Body of pancreas (tissue), 4 donors: ENCODE measurements around the gene ZFAND3. TPM values are rescaled to one million over a fixed set of nuclear protein-coding genes. Genes with fewer than 3 reads are reported as not detected.

ENCODE experiments used
- ATAC-seq: fragments of 150-250 bp; one replicate; pipeline ENCODE4 v1.9.1; 2016
- DNase-seq, 4 donors: peaks; one replicate each; pipeline ENCODE4 v3.0.0-alpha.2; 2019
- H3K27ac ChIP-seq, 4 donors: fragments of 200-600 bp; sonication (generic); 1 replicate in 3 of 4; 2 replicates in 1 of 4; pipeline versions ENCODE4 v1.5.1 to v1.6.1; 2016 to 2019; ENCODE audit warnings: mild to moderate bottlenecking in 1 of 4, mixed read lengths in 1 of 4, moderate library complexity in 1 of 4
- H3K27me3 ChIP-seq, 2 donors: fragments of 200-600 bp; sonication (generic); one replicate each; pipeline ENCODE4 v1.6.0; 2016; ENCODE audit warnings: mild to moderate bottlenecking in 1 of 2
- H3K36me3 ChIP-seq, 2 donors: fragments of 200-600 bp; sonication (generic); replicated peaks in 1 of 2; 2 replicates each; pipeline ENCODE4 v1.5.1; 2016; ENCODE audit warnings: low read depth in 2 of 2; ENCODE audit not compliant: insufficient read depth in 1 of 2
- H3K4me1 ChIP-seq: fragments of 200-600 bp; sonication (generic); one replicate; pipeline ENCODE4 v1.6.0; 2016
- H3K4me3 ChIP-seq, 2 donors: fragments of 200-600 bp; sonication (generic); 1 replicate in 1 of 2; 2 replicates in 1 of 2; pipeline ENCODE4 v1.5.1; 2016 to 2019
- H3K9me3 ChIP-seq, 3 donors: fragments of 200-600 bp; sonication (generic); 1 replicate in 2 of 3; 2 replicates in 1 of 3; pipeline ENCODE4 v1.5.1; 2016
- POLR2A ChIP-seq, 3 donors: fragments of 450-650 bp; IDR thresholded peaks; one replicate each; pipeline ENCODE4 v1.6.1; 2016; ENCODE audit warnings: antibody characterized with exemption in 3 of 3, mild to moderate bottlenecking in 2 of 3
- WGBS, 2 donors: methylation state at CpG; one replicate each; pipeline ENCODE4 v1.1.5; 2017; 5-methylcytosine and 5-hydroxymethylcytosine counted together
- intact Hi-C: fragments of 100-400 bp; cut with DNase I; formaldehyde crosslinking; loops from one replicate; pipeline ENCODE4 v1.15.1; 2023
- total RNA-seq, 2 donors: library from RNA; depleted of rRNA; stranded (reverse); fragments of >200 nt; gene quantifications; one replicate each; pipeline ENCODE4 v1.1.0, GENCODE V29; 2016
- TF ChIP-seq, protein P1 (sequence below), 7 experiments: fragments of 450-650 bp in 4 of 7; fragments of 200-600 bp in 3 of 7; sonication (generic) in 3 of 7; IDR thresholded peaks; one replicate each; pipeline ENCODE4 v1.5.1; 2016 to 2019; ENCODE audit warnings: antibody characterized with exemption in 7 of 7

The ZFAND3 gene
- total RNA-seq, 2 donors from 2014 or later: 20.8 to 27.0 TPM

- WGBS, 2 donors: 71 to 78% methylated on average over 25 to 29 of the region's 29 CpGs
- ATAC-seq (no peak), DNase-seq (no peak)
Observed at GRCh38 chr6:38163186-38164130, 343.9 kb downstream of the ZFAND3 start.

DNA sequence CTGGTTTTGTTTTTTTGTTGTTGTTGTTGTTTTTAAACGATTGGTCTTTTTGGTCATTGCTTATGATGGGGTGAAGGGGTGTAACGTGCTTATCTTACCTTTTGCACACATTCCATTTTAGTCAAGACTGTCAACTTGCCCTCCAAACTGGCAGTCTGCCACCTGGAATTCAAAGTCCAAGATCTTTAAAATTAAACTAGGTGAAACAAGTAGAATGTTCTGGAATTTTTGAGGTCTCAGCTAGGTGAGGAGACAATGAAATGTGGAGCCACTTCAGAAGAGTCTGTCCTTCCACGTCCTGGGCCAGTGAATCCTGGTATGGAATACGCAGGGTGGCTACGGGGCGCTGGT is 344.6 kb downstream of the ZFAND3 start:
- Histone ChIP-seq H3K4me1 (peaks cover 10% of the 10 kb centered on the region), H3K27ac (no peak overlapping the region), H3K9me3 (no peaks in the 10 kb centered on the region), H3K27me3 (no peaks in the 10 kb centered on the region), H3K4me3 (no peak overlapping the region), H3K36me3 (no peaks in the 10 kb centered on the region)
- peak in 1 of 4 donors; percentile 38 for DNase-seq
- TF ChIP-seq, protein P1, sequence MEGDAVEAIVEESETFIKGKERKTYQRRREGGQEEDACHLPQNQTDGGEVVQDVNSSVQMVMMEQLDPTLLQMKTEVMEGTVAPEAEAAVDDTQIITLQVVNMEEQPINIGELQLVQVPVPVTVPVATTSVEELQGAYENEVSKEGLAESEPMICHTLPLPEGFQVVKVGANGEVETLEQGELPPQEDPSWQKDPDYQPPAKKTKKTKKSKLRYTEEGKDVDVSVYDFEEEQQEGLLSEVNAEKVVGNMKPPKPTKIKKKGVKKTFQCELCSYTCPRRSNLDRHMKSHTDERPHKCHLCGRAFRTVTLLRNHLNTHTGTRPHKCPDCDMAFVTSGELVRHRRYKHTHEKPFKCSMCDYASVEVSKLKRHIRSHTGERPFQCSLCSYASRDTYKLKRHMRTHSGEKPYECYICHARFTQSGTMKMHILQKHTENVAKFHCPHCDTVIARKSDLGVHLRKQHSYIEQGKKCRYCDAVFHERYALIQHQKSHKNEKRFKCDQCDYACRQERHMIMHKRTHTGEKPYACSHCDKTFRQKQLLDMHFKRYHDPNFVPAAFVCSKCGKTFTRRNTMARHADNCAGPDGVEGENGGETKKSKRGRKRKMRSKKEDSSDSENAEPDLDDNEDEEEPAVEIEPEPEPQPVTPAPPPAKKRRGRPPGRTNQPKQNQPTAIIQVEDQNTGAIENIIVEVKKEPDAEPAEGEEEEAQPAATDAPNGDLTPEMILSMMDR (IDR thresholded peaks at IDR 0.05): no peak
- no peak for TF ChIP-seq POLR2A (IDR thresholded peaks at IDR 0.05)
- no peak for ATAC-seq
- WGBS, 2 donors: 64 to 66% methylated on average over 6 of the region's 6 CpGs
- intact Hi-C loops: no loop called here

More at GRCh38 chr6:38163186-38164130, 343.9 kb downstream of the ZFAND3 start:
- peaks cover 10% of the 10 kb centered on the region for H3K4me1 ChIP-seq
- H3K4me3 ChIP-seq: no peak overlapping the region
- TF ChIP-seq, protein P1 (IDR thresholded peaks at IDR 0.05): no peak
- no peak for TF ChIP-seq POLR2A (IDR thresholded peaks at IDR 0.05)
- H3K27ac ChIP-seq: no peak overlapping the region
- no peaks in the 10 kb centered on the region for H3K36me3 ChIP-seq
- intact Hi-C loops: no loop called here
- no peaks in the 10 kb centered on the region for H3K9me3 ChIP-seq
- no peaks in the 10 kb centered on the region for H3K27me3 ChIP-seq

DNA sequence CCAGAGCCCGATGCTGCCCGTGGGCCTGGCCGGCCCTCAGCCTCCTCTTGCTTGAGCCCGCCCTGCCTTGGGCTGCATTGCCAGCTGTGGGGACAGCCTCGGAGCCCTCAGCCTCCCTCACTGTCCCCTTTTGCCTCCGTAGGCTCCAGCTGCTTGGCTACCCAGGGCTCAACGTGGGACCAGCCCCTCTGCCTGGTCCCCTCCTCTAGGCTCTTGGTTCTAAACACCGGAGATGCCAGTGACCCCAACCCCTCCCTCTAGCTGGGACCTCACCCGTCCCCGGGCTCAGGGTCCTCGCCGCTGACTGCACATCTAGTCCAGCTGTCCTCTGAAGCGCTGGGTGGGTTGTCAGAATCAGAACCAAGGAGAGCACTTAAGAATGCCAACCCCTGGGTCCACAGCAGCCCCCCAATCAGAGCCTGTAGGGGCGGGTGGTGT is 345.2 kb downstream of the ZFAND3 start:
- intact Hi-C loops: no loop called here
- H3K9me3 ChIP-seq: no peaks in the 10 kb centered on the region
- no peak overlapping the region for H3K27ac ChIP-seq
- peaks cover 10% of the 10 kb centered on the region for H3K4me1 ChIP-seq
- H3K36me3 ChIP-seq: no peaks in the 10 kb centered on the region
- no peak for ATAC-seq
- H3K4me3 ChIP-seq: no peak overlapping the region
- WGBS, 2 donors: 93 to 95% methylated on average over 14 of the region's 14 CpGs
- no peaks in the 10 kb centered on the region for H3K27me3 ChIP-seq
- DNase-seq: no peak
- TF ChIP-seq, protein P1 (IDR thresholded peaks at IDR 0.05): no peak
- TF ChIP-seq POLR2A (IDR thresholded peaks at IDR 0.05): no peak

DNA sequence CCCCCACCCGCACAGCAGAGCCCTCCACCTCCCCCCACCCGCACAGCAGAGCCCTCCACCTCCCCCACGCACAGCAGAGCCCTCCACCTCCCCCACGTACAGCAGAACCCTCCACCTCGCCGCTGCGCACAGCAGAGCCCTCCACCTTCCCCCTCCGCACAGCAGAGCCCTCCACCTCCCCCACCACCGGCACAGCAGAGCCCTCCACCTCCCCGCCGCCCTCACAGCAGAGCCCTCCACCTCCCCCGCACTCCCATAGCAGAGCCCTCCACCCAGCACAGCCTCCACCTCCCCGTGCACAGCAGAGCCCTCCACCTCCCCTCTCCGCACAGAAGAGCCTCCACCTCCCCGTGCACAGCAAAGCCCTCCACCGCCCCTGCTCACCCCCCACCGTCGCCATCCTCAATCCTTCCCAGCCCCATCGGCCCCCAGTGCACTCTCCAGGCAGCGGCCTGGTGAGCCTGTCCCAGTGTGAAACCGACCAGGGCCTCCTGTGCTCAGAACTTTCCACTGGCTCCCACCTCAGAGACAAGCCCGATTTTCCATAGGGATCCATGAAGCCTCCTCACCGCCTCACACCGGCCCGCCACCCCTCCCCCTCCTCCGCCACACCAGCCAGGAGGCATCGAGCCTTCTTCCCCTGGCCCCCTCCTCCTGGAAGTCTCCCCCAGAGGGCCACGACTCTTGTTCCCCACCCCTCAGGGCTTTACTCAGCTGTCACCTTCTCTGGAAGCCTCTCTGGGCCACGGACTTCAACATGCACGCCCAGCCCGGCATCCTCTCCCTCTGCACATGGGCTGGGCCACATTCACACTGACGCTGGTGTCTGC is 347.1 kb downstream of the ZFAND3 start:
- TF ChIP-seq, protein P1 (IDR thresholded peaks at IDR 0.05): no peak
- TF ChIP-seq POLR2A (IDR thresholded peaks at IDR 0.05): no peak
- ATAC-seq: no peak
- H3K4me3 ChIP-seq: no peak overlapping the region
- H3K27me3 ChIP-seq: no peaks in the 10 kb centered on the region
- WGBS, 2 donors: 77 to 80% methylated on average over 26 to 29 of the region's 32 CpGs
- no peak overlapping the region for H3K27ac ChIP-seq
- no peaks in the 10 kb centered on the region for H3K9me3 ChIP-seq
- no peaks in the 10 kb centered on the region for H3K36me3 ChIP-seq
- DNase-seq: no peak
- peaks cover 22% of the 10 kb centered on the region for H3K4me1 ChIP-seq
- intact Hi-C loops: no loop called here
